Thyroid gland (tissue), 4 donors: ENCODE results near the gene EYS.

Experiments used
- CTCF ChIP-seq, 6 experiments: fragments of 200-600 bp in 3 of 6; fragments of 450-650 bp in 3 of 6; sonication (generic) in 3 of 6; IDR thresholded peaks; one replicate each; pipeline ENCODE4 v1.5.1; 2016 to 2019; ENCODE audit warnings: antibody characterized with exemption in 6 of 6, mild to moderate bottlenecking in 2 of 6, inconsistent platforms in 1 of 6, moderate library complexity in 1 of 6
- POLR2A ChIP-seq, 2 donors: fragments of 450-650 bp; IDR thresholded peaks; one replicate each; pipeline ENCODE4 v1.6.1; 2017; ENCODE audit warnings: antibody characterized with exemption in 2 of 2, mild to moderate bottlenecking in 2 of 2, moderate library complexity in 1 of 2

GRCh38 chr6:63926258-63926780 is 1780.7 kb downstream of the EYS start:
- TF ChIP-seq CTCF (IDR thresholded peaks at IDR 0.05) (no peak), POLR2A (IDR thresholded peaks at IDR 0.05) (no peak)
